Cardiac fibroblast (primary cell): ENCODE results near the gene CTPS1.

Experiments used
- DNase-seq, 2 donors: peaks; one replicate each; pipeline versions ENCODE4 v3.0.0 to v3.0.0-alpha.2; 2010; ENCODE audit warnings: low read depth in 2 of 2
- H3K4me3 ChIP-seq, 2 donors: replicated peaks in 1 of 2; 1 replicate in 1 of 2; 2 replicates in 1 of 2; pipeline ENCODE4 v1.5.1; 2011; ENCODE audit warnings: low read depth in 2 of 2, low read length in 2 of 2, mild to moderate bottlenecking in 2 of 2, moderate library complexity in 1 of 2
- TF ChIP-seq, protein P1 (sequence below): IDR thresholded peaks from one replicate; pipeline ENCODE4 v1.5.1; 2011; ENCODE audit warnings: low read depth, mild to moderate bottlenecking, low read length, inconsistent platforms

Gene CTPS1

DNA sequence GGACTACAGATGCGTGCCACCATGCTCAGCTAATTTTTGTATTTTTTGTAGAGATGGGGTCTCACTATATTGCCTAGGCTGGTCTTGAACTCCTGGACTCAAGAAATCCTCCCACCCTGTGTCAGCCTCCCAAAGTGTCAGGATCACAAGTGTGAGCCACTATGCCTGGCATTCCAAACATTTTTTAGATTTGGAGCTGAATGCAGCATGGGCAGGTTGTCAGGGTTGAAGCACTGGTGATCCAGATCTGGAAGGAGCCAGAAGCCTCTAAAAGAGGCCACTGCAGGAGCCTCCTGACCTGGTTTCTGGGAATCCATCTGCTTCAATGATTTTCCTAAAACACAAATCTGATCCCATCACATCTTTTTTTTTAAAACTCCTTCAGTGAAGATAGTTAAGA, 1.8 kb upstream of the CTPS1 start:
- peak; percentile 43 to 52 for DNase-seq
- no peak overlapping the region for H3K4me3 ChIP-seq
- TF ChIP-seq, protein P1, sequence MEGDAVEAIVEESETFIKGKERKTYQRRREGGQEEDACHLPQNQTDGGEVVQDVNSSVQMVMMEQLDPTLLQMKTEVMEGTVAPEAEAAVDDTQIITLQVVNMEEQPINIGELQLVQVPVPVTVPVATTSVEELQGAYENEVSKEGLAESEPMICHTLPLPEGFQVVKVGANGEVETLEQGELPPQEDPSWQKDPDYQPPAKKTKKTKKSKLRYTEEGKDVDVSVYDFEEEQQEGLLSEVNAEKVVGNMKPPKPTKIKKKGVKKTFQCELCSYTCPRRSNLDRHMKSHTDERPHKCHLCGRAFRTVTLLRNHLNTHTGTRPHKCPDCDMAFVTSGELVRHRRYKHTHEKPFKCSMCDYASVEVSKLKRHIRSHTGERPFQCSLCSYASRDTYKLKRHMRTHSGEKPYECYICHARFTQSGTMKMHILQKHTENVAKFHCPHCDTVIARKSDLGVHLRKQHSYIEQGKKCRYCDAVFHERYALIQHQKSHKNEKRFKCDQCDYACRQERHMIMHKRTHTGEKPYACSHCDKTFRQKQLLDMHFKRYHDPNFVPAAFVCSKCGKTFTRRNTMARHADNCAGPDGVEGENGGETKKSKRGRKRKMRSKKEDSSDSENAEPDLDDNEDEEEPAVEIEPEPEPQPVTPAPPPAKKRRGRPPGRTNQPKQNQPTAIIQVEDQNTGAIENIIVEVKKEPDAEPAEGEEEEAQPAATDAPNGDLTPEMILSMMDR = no peak

DNA sequence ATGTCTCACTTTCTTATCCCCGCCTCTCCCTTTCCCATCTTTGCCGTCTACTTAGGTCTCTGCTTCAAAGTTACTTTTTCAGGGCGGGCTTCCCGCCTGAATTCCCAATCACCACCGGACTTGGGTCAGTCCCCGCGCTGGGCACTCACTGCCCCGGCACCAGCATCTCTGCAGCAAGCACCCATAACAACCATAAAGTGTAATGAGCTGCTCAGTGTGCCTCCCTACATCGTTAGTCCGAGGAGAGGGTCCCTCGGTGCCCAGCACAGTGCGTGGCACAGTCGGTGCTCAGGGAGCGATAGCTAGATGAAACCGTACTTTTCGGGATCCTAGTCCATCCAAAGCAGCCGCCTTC, 633 bp upstream of the CTPS1 start:
- TF ChIP-seq, protein P1 = no peak
- peak overlapping the region; percentile 72 to 76 for H3K4me3 ChIP-seq
- no peak for DNase-seq

DNA sequence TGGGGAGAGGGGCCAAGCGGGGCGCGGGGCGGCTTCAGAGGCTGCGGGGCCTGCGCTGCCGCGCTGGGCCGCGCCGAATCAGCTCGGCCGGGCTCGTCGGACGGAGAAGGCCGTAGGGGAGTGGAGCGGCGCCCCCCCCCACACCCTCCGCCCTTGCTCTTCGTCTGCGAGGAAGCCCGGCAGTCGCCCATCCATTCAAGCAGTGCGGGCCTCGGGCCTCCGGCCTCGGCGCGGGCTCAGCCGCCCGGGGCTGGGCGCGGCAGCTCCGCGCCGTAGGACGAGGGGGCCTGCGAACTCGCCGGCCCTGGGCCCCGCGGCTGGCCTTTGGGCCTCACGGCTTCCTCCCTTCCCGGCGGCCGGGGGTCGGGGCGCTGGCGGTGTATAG, 564 bp downstream of the CTPS1 start:
- DNase-seq = no peak
- peak overlapping the region; percentile 72 to 76 for H3K4me3 ChIP-seq
- TF ChIP-seq, protein P1 = no peak

DNA sequence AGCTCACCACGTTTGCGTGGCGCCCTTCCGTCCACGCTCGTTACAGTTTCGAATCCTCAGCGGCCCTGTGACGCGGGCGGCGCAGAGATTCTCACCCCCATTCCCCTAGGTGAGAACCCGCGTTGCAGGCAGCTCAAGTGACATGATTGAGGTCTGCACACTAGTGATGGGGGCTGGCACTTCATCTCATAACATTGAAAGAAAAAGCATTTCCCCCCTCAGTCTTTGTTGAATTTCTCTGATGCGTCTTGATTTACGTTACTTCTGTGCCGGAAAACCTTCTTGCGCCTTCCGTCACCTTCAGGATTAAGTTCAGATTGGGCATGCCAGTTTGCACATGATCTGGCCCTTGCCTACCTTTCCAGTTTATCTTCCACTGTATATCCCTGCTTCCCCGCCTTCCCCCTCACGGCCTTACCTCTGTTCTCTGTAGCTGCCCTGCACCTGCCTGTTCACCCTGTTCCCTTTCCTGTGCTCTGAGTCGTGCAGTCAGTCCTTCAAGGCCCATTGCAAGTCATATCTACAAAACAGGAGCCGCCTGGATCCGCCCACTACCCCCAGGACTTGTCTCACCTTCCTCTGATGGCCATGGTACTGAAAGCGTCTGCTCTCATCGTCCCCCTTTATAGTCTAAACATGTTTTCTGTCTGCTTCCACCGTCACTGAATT, 1.1 kb downstream of the CTPS1 start:
- peak in 1 of 2 donors; percentile 53 for DNase-seq
- TF ChIP-seq, protein P1 = no peak
- peak overlapping the region; percentile 72 to 76 for H3K4me3 ChIP-seq

DNA sequence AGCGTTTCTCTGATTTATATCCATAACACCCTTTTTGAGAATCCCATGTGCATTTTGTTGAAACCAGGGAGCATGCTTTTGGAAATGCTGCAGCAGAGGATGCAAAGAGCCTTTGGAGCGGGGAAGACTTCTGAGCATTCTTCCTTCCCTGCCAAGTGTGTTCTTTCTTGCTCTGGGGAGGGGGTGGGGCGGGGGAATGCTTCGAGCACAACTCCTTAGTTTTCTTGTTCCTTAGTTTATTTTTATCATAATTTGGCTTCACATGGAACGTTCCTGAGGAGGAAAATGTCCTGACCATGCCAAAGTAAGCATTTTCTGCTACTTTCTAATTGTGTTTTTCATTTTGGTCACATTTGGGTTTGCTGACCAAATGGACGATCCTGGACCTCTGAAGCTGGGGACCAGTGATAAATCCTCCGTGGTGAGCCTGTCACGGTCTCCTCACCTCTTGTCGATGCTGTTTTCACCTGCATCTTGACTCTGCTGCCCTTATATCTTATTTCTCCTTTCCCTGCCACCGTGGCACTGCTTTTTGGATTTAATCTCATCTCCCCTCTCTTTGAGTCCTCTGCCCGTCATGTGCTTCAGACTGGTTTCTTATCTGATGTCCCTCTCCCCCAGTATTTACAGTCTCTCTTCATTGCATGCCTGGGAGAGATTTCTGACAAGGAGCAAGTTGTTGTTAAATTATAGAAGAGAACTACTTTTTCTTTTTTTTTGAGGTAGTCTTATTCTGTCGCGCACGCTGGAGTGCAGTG, 2.4 kb downstream of the CTPS1 start:
- H3K4me3 ChIP-seq = peak overlapping the region in 1 of 2 donors; percentile 76
- TF ChIP-seq, protein P1 = no peak
- DNase-seq = peak; percentile 29 to 64

DNA sequence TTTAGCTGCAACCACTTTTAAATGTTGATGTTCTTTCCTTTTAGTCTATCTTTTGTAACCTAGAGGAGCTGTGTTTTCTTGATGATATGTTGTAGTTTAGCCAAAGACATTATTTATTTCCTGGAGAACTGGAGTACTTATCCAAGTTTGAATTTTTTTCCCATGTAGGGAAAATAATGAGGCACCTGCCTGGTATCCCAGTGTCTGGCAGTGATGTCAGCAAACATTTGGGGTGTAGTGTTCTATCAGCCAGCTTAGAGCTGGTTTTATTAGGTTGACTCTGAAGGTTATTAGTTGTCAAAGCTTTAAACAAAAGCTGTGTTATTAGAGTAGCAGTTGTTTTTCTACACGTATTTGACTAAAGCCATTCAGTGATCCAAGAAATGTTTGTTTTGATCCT, 3.2 kb downstream of the CTPS1 start:
- no peak for DNase-seq
- H3K4me3 ChIP-seq = no peak overlapping the region
- TF ChIP-seq, protein P1 = no peak
